ENCODE data around the gene DUOX1. TPM values are rescaled to one million over a fixed set of nuclear protein-coding genes. Genes with fewer than 3 reads are reported as not detected.
"Not testable (repeated sequence)": the region's sequence is repeated elsewhere in the genome, so short reads cannot be mapped to it uniquely, and the experiment has no call there.

DUOX1 gene
- total RNA-seq, 1 experiment from 2014 or later = not detected

- no peaks in the 10 kb centered on the region for H3K36me3 ChIP-seq
- H3K9me3 ChIP-seq (replicated peaks) = no peaks in the 10 kb centered on the region
- DNase-seq (ENCODE audit: low read depth in 1 of 2, low spot score in 2 of 2) = no peak
- no peak overlapping the region for H3K4me3 ChIP-seq
- no peaks in the 10 kb centered on the region for H3K4me1 ChIP-seq (replicated peaks)
- no peak overlapping the region for H3K27ac ChIP-seq
- H3K27me3 ChIP-seq (replicated peaks) = no peaks in the 10 kb centered on the region
Measured at GRCh38 chr15:45095661-45096060, 34.1 kb upstream of the DUOX1 start.

DNA sequence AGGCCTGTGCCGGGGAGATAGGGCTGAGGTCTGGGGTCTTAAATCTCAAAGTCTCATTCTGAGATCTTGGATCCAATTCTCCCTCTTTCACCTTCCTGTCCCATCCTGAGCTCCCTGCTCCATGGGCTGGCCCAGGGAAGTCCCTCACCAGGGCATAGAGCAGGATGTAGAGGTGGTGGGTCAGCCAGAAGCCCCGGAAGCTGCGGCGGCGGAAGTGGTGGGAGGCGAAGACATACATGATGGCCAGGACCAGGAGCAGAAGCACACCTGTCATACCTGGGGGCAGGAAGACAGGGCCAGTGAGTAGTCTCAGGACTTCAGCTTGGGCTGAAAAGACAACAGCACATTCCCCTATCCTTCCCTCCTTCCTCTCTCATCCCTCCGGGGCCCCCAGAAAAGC, 32.3 kb upstream of the DUOX1 start:
- no peak overlapping the region for H3K4me3 ChIP-seq
- DNase-seq (ENCODE audit: low read depth in 1 of 2, low spot score in 2 of 2) = no peak
- no peaks in the 10 kb centered on the region for H3K9me3 ChIP-seq (replicated peaks)

GRCh38 chr15:45099549-45100165, 30.1 kb upstream of the DUOX1 start:
- no peak overlapping the region for H3K4me3 ChIP-seq
- no peaks in the 10 kb centered on the region for H3K27me3 ChIP-seq (replicated peaks)
- no peaks in the 10 kb centered on the region for H3K36me3 ChIP-seq
- H3K27ac ChIP-seq = no peak overlapping the region
- H3K4me1 ChIP-seq (replicated peaks) = no peaks in the 10 kb centered on the region
- no peak for DNase-seq (ENCODE audit: low read depth in 1 of 2, low spot score in 2 of 2)
- H3K9me3 ChIP-seq (replicated peaks) = no peaks in the 10 kb centered on the region

More for the DNA sequence above, 32.3 kb upstream of the DUOX1 start:
- Histone ChIP-seq H3K4me1 (replicated peaks) (no peaks in the 10 kb centered on the region), H3K36me3 (no peaks in the 10 kb centered on the region), H3K27me3 (replicated peaks) (no peaks in the 10 kb centered on the region), H3K27ac (no peak overlapping the region)

DNA sequence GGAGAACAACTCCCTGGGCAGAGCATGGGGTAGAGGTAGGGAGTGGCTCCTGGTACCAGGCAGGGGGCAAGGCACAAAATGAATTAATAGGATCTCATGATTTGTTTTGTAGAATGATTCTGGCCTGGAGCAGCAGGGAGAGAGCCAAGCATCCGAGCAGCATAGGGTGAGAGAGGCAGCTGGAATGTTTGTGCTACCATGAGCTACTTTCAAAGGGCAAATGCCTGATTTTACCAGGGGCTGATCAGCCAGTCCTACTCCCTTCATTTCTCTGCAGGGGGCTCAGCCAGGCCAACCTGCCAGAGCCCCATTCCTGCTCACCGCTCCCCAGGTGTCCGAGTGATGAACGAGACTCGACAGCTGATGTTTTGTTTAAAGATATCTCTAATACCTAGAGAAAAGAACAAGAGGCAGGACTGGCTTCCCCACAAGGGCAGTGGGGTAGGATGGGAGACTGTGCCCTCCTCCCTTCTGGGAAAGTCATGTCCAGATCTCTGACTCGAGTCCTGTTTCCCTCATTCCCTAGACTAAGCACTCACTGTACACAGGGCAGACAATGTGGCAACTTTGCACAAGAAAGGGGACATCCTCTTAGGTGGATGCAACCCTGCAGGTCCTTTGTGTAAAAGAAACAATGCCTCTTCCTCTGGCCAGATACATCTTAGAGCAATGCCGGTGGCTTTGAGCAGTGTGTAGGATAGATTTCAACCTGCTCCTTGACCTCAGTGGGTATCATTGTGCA, 28.7 kb upstream of the DUOX1 start:
- H3K27ac ChIP-seq = no peak overlapping the region
- H3K27me3 ChIP-seq (replicated peaks) = no peaks in the 10 kb centered on the region
- no peak overlapping the region for H3K4me3 ChIP-seq
- no peaks in the 10 kb centered on the region for H3K9me3 ChIP-seq (replicated peaks)
- no peak for DNase-seq (ENCODE audit: low read depth in 1 of 2, low spot score in 2 of 2)
- no peaks in the 10 kb centered on the region for H3K4me1 ChIP-seq (replicated peaks)
- H3K36me3 ChIP-seq = no peaks in the 10 kb centered on the region

DNA sequence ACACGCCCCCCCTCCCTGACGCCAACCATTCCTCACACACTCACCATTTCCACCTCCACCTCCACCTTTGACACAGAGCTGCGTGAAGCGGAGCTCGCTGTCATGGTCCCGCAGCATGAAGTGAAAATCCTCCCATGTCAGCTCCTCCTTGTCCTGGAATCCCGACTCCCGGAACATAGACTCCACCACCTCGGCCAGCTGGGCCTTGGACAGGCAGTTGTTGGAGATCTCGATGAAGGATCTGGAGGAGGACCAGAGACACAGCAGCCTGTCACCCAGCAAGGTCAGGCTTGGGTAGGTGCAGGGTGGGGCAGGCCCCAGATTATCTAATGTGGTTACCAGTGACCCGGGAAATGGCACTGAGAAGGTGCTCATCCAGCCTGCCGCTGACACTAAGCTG, 28.0 kb upstream of the DUOX1 start:
- Histone ChIP-seq H3K36me3 (no peaks in the 10 kb centered on the region), H3K27ac (no peak overlapping the region), H3K9me3 (replicated peaks) (no peaks in the 10 kb centered on the region), H3K4me3 (no peak overlapping the region), H3K4me1 (replicated peaks) (no peaks in the 10 kb centered on the region), H3K27me3 (replicated peaks) (no peaks in the 10 kb centered on the region)
- no peak for DNase-seq (ENCODE audit: low read depth in 1 of 2, low spot score in 2 of 2)

- Histone ChIP-seq H3K27me3 (replicated peaks) (no peaks in the 10 kb centered on the region), H3K9me3 (replicated peaks) (no peaks in the 10 kb centered on the region), H3K4me1 (replicated peaks) (no peaks in the 10 kb centered on the region), H3K4me3 (no peak overlapping the region), H3K27ac (no peak overlapping the region), H3K36me3 (no peaks in the 10 kb centered on the region)
- DNase-seq (ENCODE audit: low read depth in 1 of 2, low spot score in 2 of 2) = no peak
Measured at GRCh38 chr15:45102226-45102625, 27.6 kb upstream of the DUOX1 start.

DNA sequence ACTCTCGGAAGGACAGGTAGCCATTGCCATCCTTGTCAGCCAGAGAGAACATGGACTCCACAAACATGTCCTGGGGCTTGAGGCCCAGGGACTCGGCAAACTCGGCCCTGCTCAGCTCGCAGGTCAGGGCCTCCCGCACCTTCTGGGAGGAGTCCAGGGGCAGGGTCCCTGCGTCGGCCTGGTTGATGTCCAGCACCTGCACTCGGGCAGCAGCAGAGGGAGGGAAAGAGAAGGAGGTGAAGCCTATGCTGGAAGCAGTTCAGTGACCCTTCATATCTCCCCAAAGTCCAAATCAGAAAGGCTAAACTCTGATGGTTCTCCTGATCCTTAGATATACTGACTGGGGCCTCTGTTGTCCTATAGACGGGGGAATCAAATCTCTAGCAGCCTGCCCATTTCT, 25.6 kb upstream of the DUOX1 start:
- H3K4me1 ChIP-seq (replicated peaks); H3K27ac ChIP-seq; H3K27me3 ChIP-seq (replicated peaks); DNase-seq (ENCODE audit: low read depth in 1 of 2, low spot score in 2 of 2); H3K36me3 ChIP-seq; H3K4me3 ChIP-seq; H3K9me3 ChIP-seq (replicated peaks): not testable (repeated sequence)

DNA sequence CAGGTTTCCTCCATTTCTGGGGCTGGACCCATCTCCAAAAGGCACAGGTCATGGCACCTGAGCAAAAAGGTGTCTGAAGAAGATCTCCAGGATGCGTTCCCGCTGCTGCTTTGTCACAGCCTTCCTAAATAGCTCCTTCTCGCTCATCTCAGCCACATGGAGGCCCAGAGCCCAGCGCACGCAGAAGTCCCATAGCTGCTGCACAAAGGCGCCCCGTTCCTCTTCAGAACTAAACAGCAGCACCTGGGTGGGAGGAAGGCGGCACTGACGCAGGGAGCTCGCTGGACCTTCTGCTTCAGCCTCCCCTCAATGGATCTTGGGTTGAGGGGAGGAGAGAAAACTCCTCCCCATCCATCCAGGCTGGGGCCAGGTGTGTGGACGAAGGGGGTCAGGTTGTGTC, 24.2 kb upstream of the DUOX1 start:
- H3K27ac ChIP-seq = no peak overlapping the region
- H3K4me3 ChIP-seq = no peak overlapping the region
- no peaks in the 10 kb centered on the region for H3K9me3 ChIP-seq (replicated peaks)
- no peaks in the 10 kb centered on the region for H3K36me3 ChIP-seq
- H3K4me1 ChIP-seq (replicated peaks) = no peaks in the 10 kb centered on the region
- no peak for DNase-seq (ENCODE audit: low read depth in 1 of 2, low spot score in 2 of 2)
- H3K27me3 ChIP-seq (replicated peaks) = no peaks in the 10 kb centered on the region; the same call in 1 of the 2 replicates

- Histone ChIP-seq H3K4me1 (replicated peaks) (no peaks in the 10 kb centered on the region), H3K27me3 (replicated peaks) (no peaks in the 10 kb centered on the region; the same call in 1 of the 2 replicates), H3K9me3 (replicated peaks) (no peaks in the 10 kb centered on the region), H3K27ac (no peak overlapping the region), H3K36me3 (no peaks in the 10 kb centered on the region), H3K4me3 (no peak overlapping the region)
- DNase-seq (ENCODE audit: low read depth in 1 of 2, low spot score in 2 of 2) = no peak
Measured at GRCh38 chr15:45106002-45106790, 23.6 kb upstream of the DUOX1 start.

DNA sequence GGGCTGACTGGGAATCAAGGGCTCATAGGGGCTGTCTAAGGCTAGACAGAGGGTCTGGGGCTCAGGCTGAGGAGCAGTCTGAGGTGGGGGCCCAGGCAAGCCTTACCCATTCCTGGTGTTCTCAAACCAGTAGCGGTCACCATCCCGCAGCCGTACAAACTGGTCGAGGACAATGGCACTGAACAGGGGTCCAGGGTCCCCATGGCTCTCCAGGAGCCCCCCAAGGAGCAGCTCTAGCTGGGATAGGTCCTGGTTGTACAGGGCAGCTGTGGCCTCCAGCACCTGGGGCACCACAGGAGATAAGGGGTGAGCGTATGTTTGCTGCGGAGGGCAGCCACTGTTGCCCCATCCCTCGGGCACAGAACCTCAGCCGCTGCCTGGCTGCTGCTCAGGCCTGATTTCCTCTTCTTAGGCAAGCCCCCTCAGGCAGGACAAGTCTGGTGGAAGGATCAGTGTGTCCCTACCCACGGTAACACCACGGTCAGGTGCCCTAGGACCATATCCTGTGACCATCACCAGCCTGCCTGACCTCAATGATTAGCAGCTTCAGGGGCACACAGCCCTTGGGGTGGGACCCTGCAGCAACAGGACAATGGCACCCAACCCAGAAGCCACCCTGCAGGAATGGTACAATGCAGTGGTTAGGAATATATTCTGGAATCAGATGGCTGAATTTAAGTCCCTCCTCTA, 21.7 kb upstream of the DUOX1 start:
- no peak for DNase-seq (ENCODE audit: low read depth in 1 of 2, low spot score in 2 of 2)
- H3K36me3 ChIP-seq = no peaks in the 10 kb centered on the region
- no peak overlapping the region for H3K27ac ChIP-seq
- H3K4me1 ChIP-seq (replicated peaks) = no peaks in the 10 kb centered on the region
- H3K9me3 ChIP-seq (replicated peaks) = no peaks in the 10 kb centered on the region
- H3K4me3 ChIP-seq = no peak overlapping the region
- H3K27me3 ChIP-seq (replicated peaks) = peaks cover 15% of the 10 kb centered on the region

DNA sequence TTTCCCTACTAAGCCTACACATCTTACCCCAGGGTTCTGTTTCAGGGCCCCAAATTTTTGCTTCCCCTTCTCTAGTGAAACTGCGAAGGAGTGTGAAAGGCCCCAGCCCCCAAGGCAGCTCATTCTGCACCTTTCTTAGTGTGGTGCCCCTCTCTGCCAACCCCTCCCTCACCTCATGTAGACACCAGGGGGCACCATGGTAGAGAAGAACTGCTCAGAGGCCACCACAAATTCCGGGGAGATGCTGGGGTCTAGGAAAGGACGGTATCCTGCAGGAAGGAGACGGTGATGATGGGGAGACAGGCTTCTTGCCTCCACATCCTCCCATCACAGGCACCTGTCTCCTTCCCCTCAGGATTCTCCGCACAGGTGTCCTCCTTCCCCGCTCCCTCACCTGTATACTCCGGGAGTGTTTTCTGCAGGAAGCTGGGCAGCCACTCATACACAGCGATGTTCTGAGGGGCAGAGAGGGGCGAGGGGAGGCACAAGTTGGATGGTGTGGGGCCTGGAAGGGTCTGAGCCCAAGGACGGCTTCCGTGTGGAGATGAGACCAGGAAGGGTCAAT, 19.5 kb upstream of the DUOX1 start:
- H3K4me3 ChIP-seq = no peak overlapping the region
- no peaks in the 10 kb centered on the region for H3K36me3 ChIP-seq
- no peak overlapping the region for H3K27ac ChIP-seq
- peaks cover 38% of the 10 kb centered on the region for H3K27me3 ChIP-seq (replicated peaks)
- DNase-seq (ENCODE audit: low read depth in 1 of 2, low spot score in 2 of 2) = no peak
- no peaks in the 10 kb centered on the region for H3K4me1 ChIP-seq (replicated peaks)
- no peaks in the 10 kb centered on the region for H3K9me3 ChIP-seq (replicated peaks)

DNA sequence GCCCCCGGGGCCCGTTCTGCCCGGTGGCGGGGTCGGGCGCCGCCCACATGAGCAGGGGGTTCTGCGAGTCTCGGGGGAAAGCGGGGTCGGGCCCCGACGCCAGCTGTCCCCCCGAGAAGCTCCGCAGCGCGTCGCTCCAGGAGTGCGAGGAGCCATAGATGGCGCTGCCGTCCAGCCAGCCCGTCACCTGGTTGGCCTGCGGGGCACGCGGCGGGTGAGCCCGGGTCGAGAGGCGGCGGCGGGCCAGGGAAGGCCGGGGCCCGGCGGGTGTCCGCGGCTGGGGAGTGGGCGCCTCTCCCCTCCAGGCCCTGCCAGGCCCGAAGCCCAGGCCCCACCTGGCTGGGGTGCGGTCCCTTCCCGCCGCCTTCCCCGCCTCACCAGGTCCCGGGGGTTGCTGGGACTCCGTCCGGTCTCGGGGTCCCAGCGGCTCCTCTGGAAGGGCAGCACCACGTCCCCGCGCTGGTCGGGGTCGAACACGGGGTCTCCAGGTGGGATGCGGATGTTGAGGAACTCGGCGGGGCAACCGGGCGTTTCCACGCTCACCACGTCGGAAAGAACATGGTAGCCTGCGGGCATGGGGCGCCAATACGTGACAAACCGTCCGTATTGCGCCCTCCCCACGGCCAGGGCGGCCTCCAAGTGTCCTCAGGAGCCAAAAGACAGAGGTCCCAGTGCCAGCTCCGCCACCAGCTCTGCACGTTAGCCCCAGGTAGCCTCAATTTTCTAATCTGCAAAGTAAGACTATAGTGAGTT, 18.2 kb upstream of the DUOX1 start:
- Histone ChIP-seq H3K9me3 (replicated peaks) (no peaks in the 10 kb centered on the region), H3K36me3 (no peaks in the 10 kb centered on the region), H3K27ac (no peak overlapping the region), H3K4me3 (no peak overlapping the region), H3K4me1 (replicated peaks) (no peaks in the 10 kb centered on the region), H3K27me3 (replicated peaks) (peaks cover 45% of the 10 kb centered on the region)
- no peak for DNase-seq (ENCODE audit: low read depth in 1 of 2, low spot score in 2 of 2)

- no peak for DNase-seq (ENCODE audit: low read depth in 1 of 2, low spot score in 2 of 2)
- Histone ChIP-seq H3K36me3 (no peaks in the 10 kb centered on the region), H3K4me1 (replicated peaks) (no peaks in the 10 kb centered on the region), H3K27me3 (replicated peaks) (peaks cover 48% of the 10 kb centered on the region), H3K27ac (no peak overlapping the region), H3K9me3 (replicated peaks) (no peaks in the 10 kb centered on the region), H3K4me3 (no peak overlapping the region)
Measured at GRCh38 chr15:45112143-45112590, 17.6 kb upstream of the DUOX1 start.

Data from SJSA1 (cell line).